NT2/D1 (cell line): ENCODE measurements around the gene LAMC2.

Experiments
- SUZ12 ChIP-seq: IDR thresholded peaks from 2 replicates; pipeline ENCODE4 v1.6.1; 2011; ENCODE audit not compliant: insufficient read length, insufficient read depth; ENCODE audit errors: extremely low read depth
- YY1 ChIP-seq: IDR thresholded peaks from 2 replicates; pipeline ENCODE4 v1.6.1; 2011; ENCODE audit not compliant: insufficient read length, insufficient read depth
- ZNF274 ChIP-seq: IDR thresholded peaks from 2 replicates; pipeline ENCODE4 v1.6.1; 2011; ENCODE audit warnings: mild to moderate bottlenecking, low read depth, low read length

GRCh38 chr1:183203094-183203493 lies 17.0 kb downstream of the LAMC2 start:
- no peak for TF ChIP-seq YY1
- TF ChIP-seq ZNF274: no peak
- no peak for TF ChIP-seq SUZ12
